Erythroblast (primary cell): ENCODE results near the gene ZNF488.

Experiments used
- GATA1 ChIP-seq: IDR thresholded peaks from 2 replicates; pipeline ENCODE4 v1.6.1; 2011; ENCODE audit warnings: low read depth, mild to moderate bottlenecking, control low read depth, low read length, moderate library complexity
- POLR2A ChIP-seq: IDR thresholded peaks from 2 replicates; pipeline ENCODE4 v1.6.1; 2011; ENCODE audit warnings: mild to moderate bottlenecking, low read length

- TF ChIP-seq POLR2A (no peak), GATA1 (no peak)
These were observed 53.7 kb downstream of the ZNF488 start for GRCh38 chr10:47330366-47330765.
